K562 (cell line): Measurements from ENCODE around the gene TMCO1. TPM values are rescaled to one million over a fixed set of nuclear protein-coding genes. Genes with fewer than 3 reads are reported as not detected.
A peak's percentile ranks its signal among the peaks of the same experiment; 100 is the strongest.

Experiments
- ATAC-seq: fragments of 200-7000 bp; cut with Tn5 transposase; 3 replicates; pipeline ENCODE4 v1.9.1; 2020; ENCODE audit warnings: moderate library complexity
- BruUV-seq: library from RNA; stranded (reverse); fragments of 400-500 nt; replicated peaks from 2 replicates; lab custom pipeline; 2021; lab: Mats Ljungman, UMichigan
- CTCF ChIA-PET: fragments of 300-600 bp; formaldehyde crosslinking; extraction: SDS; loops from one replicate; lab custom pipeline; 2021; ENCODE audit warnings: low intra/inter-chr PET ratio; lab: Yijun Ruan, JAX
- POLR2A ChIA-PET: fragments of 300-600, 350-650 bp; sonication (Branson Sonifier 250); formaldehyde crosslinking; extraction: SDS; loops from one replicate; lab custom pipeline; 2021; ENCODE audit warnings: antibody characterized with exemption, inconsistent platforms; lab: Yijun Ruan, JAX
- DNase-seq, 4 experiments: peaks; one replicate each; pipeline versions ENCODE4 v3.0.0 to v3.0.0-alpha.2; 2011 to 2018; ENCODE audit warnings: low spot score in 3 of 4, mixed read lengths in 3 of 4; ENCODE audit errors: extremely low read depth in 1 of 4
- FAIRE-seq: peaks from 2 replicates; lab custom pipeline; 2011; peaks lifted over from hg19 to GRCh38; lab: Jason Lieb, UNC
- H2AFZ ChIP-seq: 2 replicates; pipeline ENCODE4 v1.6.0; 2011; ENCODE audit warnings: low read depth, low read length, control low read depth, inconsistent platforms
- H3K27ac ChIP-seq: fragments of 200-600 bp; 3 replicates; pipeline ENCODE4 v1.8.0; 2011; ENCODE audit warnings: low read depth, mild to moderate bottlenecking, control low read depth, inconsistent platforms, low read length, moderate library complexity, mixed read lengths; ENCODE audit errors: extremely low read depth
- H3K27me3 ChIP-seq, 2 experiments: fragments of 300-600 bp in 1 of 2; 2 replicates in 1 of 2; 3 replicates in 1 of 2; pipeline versions ENCODE4 v1.6.0 to v1.8.0; 2011; ENCODE audit warnings: inconsistent platforms in 2 of 2, low read length in 2 of 2, mild to moderate bottlenecking in 1 of 2, mixed read lengths in 1 of 2, moderate library complexity in 1 of 2; ENCODE audit not compliant: control insufficient read depth in 2 of 2, insufficient read depth in 2 of 2
- H3K36me3 ChIP-seq: fragments of 300-600 bp; 3 replicates; pipeline ENCODE4 v1.8.0; 2011; ENCODE audit warnings: mild to moderate bottlenecking, low read length, inconsistent platforms; ENCODE audit not compliant: control insufficient read depth, insufficient read depth
- H3K4me1 ChIP-seq, 2 experiments: fragments of 200-600 bp in 1 of 2; replicated peaks in 1 of 2; 2 replicates in 1 of 2; 3 replicates in 1 of 2; pipeline versions ENCODE4 v1.5.1 to v1.8.0; 2011; ENCODE audit warnings: inconsistent platforms in 2 of 2, low read length in 2 of 2, mild to moderate bottlenecking in 1 of 2, mixed read lengths in 1 of 2, moderate library complexity in 1 of 2; ENCODE audit not compliant: control insufficient read depth in 2 of 2, insufficient read depth in 2 of 2
- H3K4me2 ChIP-seq: 2 replicates; pipeline ENCODE4 v1.6.1; 2011; ENCODE audit warnings: low read length, control low read depth, inconsistent platforms, mixed read lengths; ENCODE audit not compliant: insufficient read depth
- H3K4me3 ChIP-seq: fragments of 200-600 bp; sonication (generic), shearing (Covaris generic); 2 replicates; pipeline ENCODE4 v1.5.1; 2016; ENCODE audit warnings: control low read depth, inconsistent platforms
- H3K79me2 ChIP-seq: fragments of 200-600 bp; 3 replicates; pipeline ENCODE4 v1.8.0; 2011; ENCODE audit warnings: low read length, inconsistent platforms; ENCODE audit not compliant: control insufficient read depth, insufficient read depth
- H3K9ac ChIP-seq, 2 experiments: 2 replicates each; pipeline versions ENCODE4 v1.6.0 to v1.6.1; 2011; ENCODE audit warnings: low read depth in 2 of 2, low read length in 2 of 2, control low read depth in 1 of 2, inconsistent platforms in 1 of 2, mild to moderate bottlenecking in 1 of 2, mixed read lengths in 1 of 2; ENCODE audit not compliant: insufficient read depth in 1 of 2
- H3K9me1 ChIP-seq: one replicate; pipeline ENCODE4 v1.6.0; 2011; ENCODE audit warnings: inconsistent platforms, mild to moderate bottlenecking, low read length, moderate library complexity; ENCODE audit not compliant: control insufficient read depth, insufficient read depth
- H3K9me3 ChIP-seq: replicated peaks from 2 replicates; pipeline ENCODE4 v1.5.1; 2011; ENCODE audit warnings: low read depth, low read length, inconsistent platforms; ENCODE audit not compliant: control insufficient read depth, insufficient read depth
- H4K20me1 ChIP-seq: replicated peaks from 2 replicates; pipeline ENCODE4 v1.6.1; 2011; ENCODE audit warnings: low read length, inconsistent platforms, mixed read lengths; ENCODE audit not compliant: control insufficient read depth, insufficient read depth
- HDGF ChIP-seq: fragments of 450-650 bp; IDR thresholded peaks from 2 replicates; pipeline ENCODE4 v1.6.1; 2016
- WGBS: fragments of 100-300 bp; shearing (Covaris generic); methylation state at CpG from one replicate; pipeline ENCODE4 v1.1.6; 2016; ENCODE audit warnings: low coverage, mixed read lengths; ENCODE audit not compliant: insufficient coverage; ENCODE audit errors: missing lambda C conversion rate; 5-methylcytosine and 5-hydroxymethylcytosine counted together
- in situ Hi-C: fragments of 300-500 bp; cut with MboI; formaldehyde crosslinking; loops from 4 replicates; pipeline ENCODE4 v1.15.0; 2018; ENCODE audit warnings: inconsistent platforms, mixed read lengths
- intact Hi-C: fragments of 100-400 bp; cut with micrococcal nuclease; formaldehyde crosslinking; loops from 2 replicates; pipeline ENCODE4 v1.14.2; 2022
- polyA plus RNA-seq, 8 experiments: library from polyadenylated mRNA; depleted of rRNA in 4 of 8; stranded (reverse) in 5 of 8; unstranded in 3 of 8; fragments of >200 nt; fragmentation: Nextera tagmentation in 2 of 8; fragmentation: Illumina TruSeq in 1 of 8; extraction: Ambion mirVana in 2 of 8; extraction: Trizol in 1 of 8; gene quantifications; 2 replicates each; pipeline versions ENCODE4 v1.2.1 to v1.2.3, GENCODE V29; 2011 to 2014; ENCODE audit warnings: inconsistent platforms in 1 of 8, missing spikeins in 1 of 8
- total RNA-seq, 7 experiments: library from RNA; depleted of rRNA in 6 of 7; stranded (reverse); fragments of >200 nt in 6 of 7; fragmentation: Illumina TruSeq in 2 of 7; extraction: Trizol in 2 of 7; gene quantifications; 2 replicates each; pipeline versions ENCODE4 v1.2.1 to v1.2.3, GENCODE V29; 2011 to 2021; ENCODE audit warnings: low replicate concordance in 1 of 7
- TF ChIP-seq, protein P1 (sequence below): fragments of 200-600 bp; sonication (generic); IDR thresholded peaks from one replicate; pipeline ENCODE4 v1.6.1; 2012; ENCODE audit warnings: mild to moderate bottlenecking, low read depth, low read length, inconsistent platforms

TMCO1 gene
- total and polyA plus RNA-seq, 9 of the 15 experiments (the other 6 are each of a cell fraction or from before 2014, with no cell fraction given): 69.3 to 561 (median 175) TPM

DNA sequence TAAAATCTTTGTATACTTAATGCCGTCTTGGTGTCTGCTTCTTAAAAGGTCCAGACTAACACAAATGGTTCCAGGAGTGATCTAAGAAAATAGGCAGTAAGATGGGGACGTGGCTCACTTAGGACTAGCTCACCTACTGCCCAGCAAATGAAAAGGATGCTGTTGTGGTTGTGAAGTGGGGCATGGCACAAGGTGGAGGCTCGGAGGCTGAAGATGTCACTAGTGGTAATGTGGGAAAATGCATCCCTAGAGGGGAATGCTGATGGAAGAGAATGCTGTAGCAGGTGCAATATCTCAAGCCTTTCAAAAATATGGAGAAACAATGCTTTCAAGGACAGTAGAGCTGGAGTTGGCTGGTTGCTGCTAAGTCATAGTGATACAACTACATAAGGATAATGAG is 47.5 kb upstream of the TMCO1 start:
- POLR2A ChIA-PET: interaction anchor here (0.7 to 6.9 kb wide), 5 partner anchors 8 to 47 kb away, joined by 3 to 48 read pairs (median 6); partner anchors contain the start of genes TMCO1 and UCK2
- no peak for FAIRE-seq

More for the DNA sequence above, 47.5 kb upstream of the TMCO1 start:
- Histone ChIP-seq H3K9me1 (no peaks in the 10 kb centered on the region), H3K4me2 (no peak overlapping the region; the same call in 1 of the 2 replicates), H3K4me1 (peaks cover 16 to 19% of the 10 kb centered on the region in 2 experiments), H3K9me3 (no peaks in the 10 kb centered on the region), H3K36me3 (no peaks in the 10 kb centered on the region), H3K27ac (no peak overlapping the region), H3K9ac (no peak overlapping the region), H2AFZ (0 out of 2 replicates have a peak overlapping the region, but pooled peaks have one; percentile 6), H3K79me2 (no peaks in the 10 kb centered on the region), H4K20me1 (0 out of 2 replicates have a peak, but pooled peaks cover 8% of the 10 kb centered on the region), H3K27me3 (no peaks in the 10 kb centered on the region), H3K4me3 (no peak overlapping the region)
- CTCF ChIA-PET: no interaction called here
- WGBS: 31% methylated on average over 3 of the region's 3 CpGs
- TF ChIP-seq, protein P1, sequence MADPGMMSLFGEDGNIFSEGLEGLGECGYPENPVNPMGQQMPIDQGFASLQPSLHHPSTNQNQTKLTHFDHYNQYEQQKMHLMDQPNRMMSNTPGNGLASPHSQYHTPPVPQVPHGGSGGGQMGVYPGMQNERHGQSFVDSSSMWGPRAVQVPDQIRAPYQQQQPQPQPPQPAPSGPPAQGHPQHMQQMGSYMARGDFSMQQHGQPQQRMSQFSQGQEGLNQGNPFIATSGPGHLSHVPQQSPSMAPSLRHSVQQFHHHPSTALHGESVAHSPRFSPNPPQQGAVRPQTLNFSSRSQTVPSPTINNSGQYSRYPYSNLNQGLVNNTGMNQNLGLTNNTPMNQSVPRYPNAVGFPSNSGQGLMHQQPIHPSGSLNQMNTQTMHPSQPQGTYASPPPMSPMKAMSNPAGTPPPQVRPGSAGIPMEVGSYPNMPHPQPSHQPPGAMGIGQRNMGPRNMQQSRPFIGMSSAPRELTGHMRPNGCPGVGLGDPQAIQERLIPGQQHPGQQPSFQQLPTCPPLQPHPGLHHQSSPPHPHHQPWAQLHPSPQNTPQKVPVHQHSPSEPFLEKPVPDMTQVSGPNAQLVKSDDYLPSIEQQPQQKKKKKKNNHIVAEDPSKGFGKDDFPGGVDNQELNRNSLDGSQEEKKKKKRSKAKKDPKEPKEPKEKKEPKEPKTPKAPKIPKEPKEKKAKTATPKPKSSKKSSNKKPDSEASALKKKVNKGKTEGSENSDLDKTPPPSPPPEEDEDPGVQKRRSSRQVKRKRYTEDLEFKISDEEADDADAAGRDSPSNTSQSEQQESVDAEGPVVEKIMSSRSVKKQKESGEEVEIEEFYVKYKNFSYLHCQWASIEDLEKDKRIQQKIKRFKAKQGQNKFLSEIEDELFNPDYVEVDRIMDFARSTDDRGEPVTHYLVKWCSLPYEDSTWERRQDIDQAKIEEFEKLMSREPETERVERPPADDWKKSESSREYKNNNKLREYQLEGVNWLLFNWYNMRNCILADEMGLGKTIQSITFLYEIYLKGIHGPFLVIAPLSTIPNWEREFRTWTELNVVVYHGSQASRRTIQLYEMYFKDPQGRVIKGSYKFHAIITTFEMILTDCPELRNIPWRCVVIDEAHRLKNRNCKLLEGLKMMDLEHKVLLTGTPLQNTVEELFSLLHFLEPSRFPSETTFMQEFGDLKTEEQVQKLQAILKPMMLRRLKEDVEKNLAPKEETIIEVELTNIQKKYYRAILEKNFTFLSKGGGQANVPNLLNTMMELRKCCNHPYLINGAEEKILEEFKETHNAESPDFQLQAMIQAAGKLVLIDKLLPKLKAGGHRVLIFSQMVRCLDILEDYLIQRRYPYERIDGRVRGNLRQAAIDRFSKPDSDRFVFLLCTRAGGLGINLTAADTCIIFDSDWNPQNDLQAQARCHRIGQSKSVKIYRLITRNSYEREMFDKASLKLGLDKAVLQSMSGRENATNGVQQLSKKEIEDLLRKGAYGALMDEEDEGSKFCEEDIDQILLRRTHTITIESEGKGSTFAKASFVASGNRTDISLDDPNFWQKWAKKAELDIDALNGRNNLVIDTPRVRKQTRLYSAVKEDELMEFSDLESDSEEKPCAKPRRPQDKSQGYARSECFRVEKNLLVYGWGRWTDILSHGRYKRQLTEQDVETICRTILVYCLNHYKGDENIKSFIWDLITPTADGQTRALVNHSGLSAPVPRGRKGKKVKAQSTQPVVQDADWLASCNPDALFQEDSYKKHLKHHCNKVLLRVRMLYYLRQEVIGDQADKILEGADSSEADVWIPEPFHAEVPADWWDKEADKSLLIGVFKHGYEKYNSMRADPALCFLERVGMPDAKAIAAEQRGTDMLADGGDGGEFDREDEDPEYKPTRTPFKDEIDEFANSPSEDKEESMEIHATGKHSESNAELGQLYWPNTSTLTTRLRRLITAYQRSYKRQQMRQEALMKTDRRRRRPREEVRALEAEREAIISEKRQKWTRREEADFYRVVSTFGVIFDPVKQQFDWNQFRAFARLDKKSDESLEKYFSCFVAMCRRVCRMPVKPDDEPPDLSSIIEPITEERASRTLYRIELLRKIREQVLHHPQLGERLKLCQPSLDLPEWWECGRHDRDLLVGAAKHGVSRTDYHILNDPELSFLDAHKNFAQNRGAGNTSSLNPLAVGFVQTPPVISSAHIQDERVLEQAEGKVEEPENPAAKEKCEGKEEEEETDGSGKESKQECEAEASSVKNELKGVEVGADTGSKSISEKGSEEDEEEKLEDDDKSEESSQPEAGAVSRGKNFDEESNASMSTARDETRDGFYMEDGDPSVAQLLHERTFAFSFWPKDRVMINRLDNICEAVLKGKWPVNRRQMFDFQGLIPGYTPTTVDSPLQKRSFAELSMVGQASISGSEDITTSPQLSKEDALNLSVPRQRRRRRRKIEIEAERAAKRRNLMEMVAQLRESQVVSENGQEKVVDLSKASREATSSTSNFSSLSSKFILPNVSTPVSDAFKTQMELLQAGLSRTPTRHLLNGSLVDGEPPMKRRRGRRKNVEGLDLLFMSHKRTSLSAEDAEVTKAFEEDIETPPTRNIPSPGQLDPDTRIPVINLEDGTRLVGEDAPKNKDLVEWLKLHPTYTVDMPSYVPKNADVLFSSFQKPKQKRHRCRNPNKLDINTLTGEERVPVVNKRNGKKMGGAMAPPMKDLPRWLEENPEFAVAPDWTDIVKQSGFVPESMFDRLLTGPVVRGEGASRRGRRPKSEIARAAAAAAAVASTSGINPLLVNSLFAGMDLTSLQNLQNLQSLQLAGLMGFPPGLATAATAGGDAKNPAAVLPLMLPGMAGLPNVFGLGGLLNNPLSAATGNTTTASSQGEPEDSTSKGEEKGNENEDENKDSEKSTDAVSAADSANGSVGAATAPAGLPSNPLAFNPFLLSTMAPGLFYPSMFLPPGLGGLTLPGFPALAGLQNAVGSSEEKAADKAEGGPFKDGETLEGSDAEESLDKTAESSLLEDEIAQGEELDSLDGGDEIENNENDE: no peak
- 0 out of 2 replicates have a peak, but pooled peaks have one; percentile 9 for TF ChIP-seq HDGF
- BruUV-seq: no TSS peak
- intact Hi-C loops (no loop called here), in situ Hi-C loops (no loop called here)
- DNase-seq (no peak), ATAC-seq (peak; percentile 13)
